Neuronal stem cell (in vitro differentiated cells): ENCODE results near the gene PLD5.

ENCODE experiments used
- DNase-seq: peaks from one replicate; pipeline ENCODE4 v3.0.0-alpha.2; 2013; ENCODE audit warnings: low spot score
- H2AFZ ChIP-seq: one replicate; pipeline ENCODE4 v1.6.1; 2013; ENCODE audit warnings: mild to moderate bottlenecking, low read length, inconsistent platforms
- H2AK5ac ChIP-seq: 2 replicates; pipeline ENCODE4 v1.6.1; 2013; ENCODE audit warnings: low read depth, mild to moderate bottlenecking, inconsistent platforms, low read length, moderate library complexity, mixed read lengths
- H2BK120ac ChIP-seq: 2 replicates; pipeline ENCODE4 v1.6.1; 2013; ENCODE audit warnings: low read depth, mild to moderate bottlenecking, inconsistent platforms, low read length, moderate library complexity, mixed read lengths
- H2BK12ac ChIP-seq: one replicate; pipeline ENCODE4 v1.6.1; 2013; ENCODE audit warnings: low read length, inconsistent platforms
- H2BK15ac ChIP-seq: 2 replicates; pipeline ENCODE4 v1.6.1; 2013; ENCODE audit warnings: mild to moderate bottlenecking, low read length, inconsistent platforms, mixed read lengths
- H2BK5ac ChIP-seq: one replicate; pipeline ENCODE4 v1.6.1; 2013; ENCODE audit warnings: inconsistent platforms, mild to moderate bottlenecking, low read length, moderate library complexity
- H3K14ac ChIP-seq: one replicate; pipeline ENCODE4 v1.6.1; 2013; ENCODE audit warnings: low read length, inconsistent platforms
- H3K18ac ChIP-seq: 2 replicates; pipeline ENCODE4 v1.6.1; 2013; ENCODE audit warnings: low read length, inconsistent platforms
- H3K23ac ChIP-seq: 2 replicates; pipeline ENCODE4 v1.6.1; 2013; ENCODE audit warnings: low read depth, mild to moderate bottlenecking, mixed read lengths, low read length, inconsistent platforms; ENCODE audit not compliant: poor library complexity
- H3K27ac ChIP-seq: replicated peaks from 3 replicates; pipeline ENCODE4 v1.5.1; 2013; ENCODE audit warnings: low read length, inconsistent platforms
- H3K27me3 ChIP-seq, 3 experiments: 2 replicates each; pipeline ENCODE4 v1.6.1; 2013; ENCODE audit warnings: low read length in 3 of 3, mild to moderate bottlenecking in 2 of 3, inconsistent platforms in 1 of 3, low read depth in 1 of 3, mixed read lengths in 1 of 3, moderate library complexity in 1 of 3; ENCODE audit not compliant: control insufficient read depth in 3 of 3, insufficient read depth in 3 of 3
- H3K36me3 ChIP-seq, 2 donors: replicated peaks in 1 of 2; 2 replicates each; pipeline ENCODE4 v1.6.1; 2013; ENCODE audit warnings: low read length in 2 of 2; ENCODE audit not compliant: control insufficient read depth in 2 of 2, insufficient read depth in 2 of 2
- H3K4ac ChIP-seq: 2 replicates; pipeline ENCODE4 v1.6.1; 2013; ENCODE audit warnings: inconsistent platforms, mild to moderate bottlenecking, low read length, moderate library complexity
- H3K4me1 ChIP-seq, 2 donors: 1 replicate in 1 of 2; 2 replicates in 1 of 2; pipeline ENCODE4 v1.6.1; 2013; ENCODE audit warnings: low read length in 2 of 2, low read depth in 1 of 2; ENCODE audit not compliant: control insufficient read depth in 2 of 2, insufficient read depth in 1 of 2
- H3K4me2 ChIP-seq: one replicate; pipeline ENCODE4 v1.6.1; 2013; ENCODE audit warnings: mild to moderate bottlenecking, low read length, inconsistent platforms; ENCODE audit not compliant: insufficient read depth, poor library complexity, severe bottlenecking
- H3K4me3 ChIP-seq, 2 donors: 2 replicates each; pipeline ENCODE4 v1.5.1; 2013; ENCODE audit warnings: low read length in 2 of 2, mild to moderate bottlenecking in 2 of 2, inconsistent platforms in 1 of 2, moderate library complexity in 1 of 2
- H3K79me1 ChIP-seq: one replicate; pipeline ENCODE4 v1.6.1; 2013; ENCODE audit warnings: low read depth, mild to moderate bottlenecking, inconsistent platforms, low read length, moderate library complexity
- H3K9ac ChIP-seq: one replicate; pipeline ENCODE4 v1.6.1; 2013; ENCODE audit warnings: mild to moderate bottlenecking, low read depth, low read length, inconsistent platforms; ENCODE audit not compliant: poor library complexity
- H3K9me3 ChIP-seq, 2 donors: replicated peaks in 1 of 2; 2 replicates each; pipeline versions ENCODE3 to v1.6.1; 2013; ENCODE audit warnings: low read length in 2 of 2, mild to moderate bottlenecking in 2 of 2, inconsistent platforms in 1 of 2, low read depth in 1 of 2, mixed read lengths in 1 of 2, moderate library complexity in 1 of 2; ENCODE audit not compliant: control insufficient read depth in 2 of 2, insufficient read depth in 1 of 2
- H4K8ac ChIP-seq: one replicate; pipeline ENCODE4 v1.6.1; 2013; ENCODE audit warnings: low read depth, mild to moderate bottlenecking, inconsistent platforms, low read length, moderate library complexity
- H4K91ac ChIP-seq: one replicate; pipeline ENCODE4 v1.6.1; 2013; ENCODE audit warnings: low read length, low read depth, mild to moderate bottlenecking, inconsistent platforms; ENCODE audit not compliant: poor library complexity
- WGBS, 2 donors: extraction: QIAGEN DNeasy Blood & Tissue Kit; methylation state at CpG; one replicate each; pipeline ENCODE4 v1.1.7; 2013; ENCODE audit warnings: missing lambda C conversion rate in 2 of 2, mixed read lengths in 1 of 2; ENCODE audit not compliant: insufficient read length in 2 of 2, insufficient replicate concordance in 1 of 2; ENCODE audit errors: extremely low coverage in 2 of 2; 5-methylcytosine and 5-hydroxymethylcytosine counted together

Gene PLD5

DNA sequence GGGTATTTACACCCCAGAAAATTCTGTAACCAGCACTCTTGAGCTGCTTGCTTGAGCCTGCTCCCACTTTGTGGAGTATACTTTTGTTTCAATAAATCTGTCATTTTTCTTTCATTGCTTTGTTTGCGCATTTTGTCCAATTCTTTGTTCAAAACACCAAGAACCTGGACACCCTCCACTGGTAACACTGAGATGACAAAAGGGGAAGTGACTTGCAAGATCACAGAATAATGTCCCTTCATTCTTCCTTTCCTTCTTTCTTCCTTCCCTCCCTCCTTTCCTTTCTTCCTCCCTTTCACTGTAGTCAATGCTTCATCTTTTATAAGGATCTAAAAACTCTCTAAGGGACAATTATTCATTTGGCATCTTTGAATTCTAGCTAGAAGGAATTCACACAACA is 391.1 kb downstream of the PLD5 start:
- Histone ChIP-seq H3K4ac (no peak overlapping the region), H2AFZ (no peak overlapping the region)

DNA sequence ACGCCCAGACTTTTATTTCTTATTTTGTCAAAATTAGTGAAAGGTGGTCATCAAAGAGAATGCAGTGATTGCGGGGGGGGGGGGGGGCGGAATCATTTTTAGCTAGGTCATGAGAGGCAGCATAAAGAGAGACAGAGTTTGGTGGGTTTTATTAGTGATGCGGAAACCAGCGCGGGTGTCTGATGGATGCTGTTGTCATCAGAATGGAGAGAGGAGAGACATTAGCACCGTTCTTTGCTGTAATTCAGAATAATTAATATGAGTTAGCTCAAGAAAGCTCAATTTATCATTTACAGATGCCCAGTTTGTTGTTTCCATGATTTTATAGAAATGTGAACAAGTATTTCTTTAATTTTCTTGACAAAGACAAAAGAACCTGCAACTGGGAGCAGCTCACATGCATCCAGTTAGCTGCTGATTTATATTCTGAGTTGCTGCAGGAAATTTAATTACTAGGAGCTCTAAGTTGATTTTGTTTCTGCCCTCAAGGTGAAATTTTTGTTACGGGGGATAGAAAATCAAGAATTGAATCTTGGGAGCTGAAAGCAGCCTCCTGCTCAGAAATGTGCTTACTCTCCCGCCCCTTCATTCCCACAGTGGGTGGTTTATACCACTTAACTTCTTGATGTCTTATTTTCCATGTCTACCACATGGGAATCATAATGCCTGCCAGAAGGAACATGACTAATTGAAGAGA is 392.2 kb downstream of the PLD5 start:
- Histone ChIP-seq H3K4me3 (no peak overlapping the region), H3K18ac (no peak overlapping the region), H3K14ac (no peak overlapping the region), H3K27me3 (no peaks in the 10 kb centered on the region), H3K4me2 (no peak overlapping the region), H3K4ac (no peak overlapping the region), H3K4me1 (no peaks in the 10 kb centered on the region), H2AFZ (no peak overlapping the region), H4K8ac (no peak overlapping the region), H3K36me3 (no peaks in the 10 kb centered on the region), H4K91ac (no peak overlapping the region), H3K27ac (no peak overlapping the region), H3K23ac (no peak overlapping the region), H2AK5ac (no peak overlapping the region), H2BK12ac (no peak overlapping the region), H2BK5ac (no peak overlapping the region), H3K79me1 (no peaks in the 10 kb centered on the region), H2BK15ac (no peak overlapping the region), H3K9me3 (peaks cover 2 to 5% of the 10 kb centered on the region in 2 donors), H3K9ac (no peak overlapping the region), H2BK120ac (no peak overlapping the region)
- no CpG with 5 or more reads among the region's 9 CpGs for WGBS, 2 donors
- no peak for DNase-seq

More for the DNA sequence above, 391.1 kb downstream of the PLD5 start:
- Histone ChIP-seq H3K18ac (no peak overlapping the region), H2BK120ac (no peak overlapping the region), H3K27ac (no peak overlapping the region), H3K4me3 (no peak overlapping the region), H3K4me2 (no peak overlapping the region), H3K79me1 (no peaks in the 10 kb centered on the region), H3K9ac (no peak overlapping the region), H4K91ac (no peak overlapping the region), H3K4me1 (no peaks in the 10 kb centered on the region), H2BK5ac (no peak overlapping the region), H2BK12ac (no peak overlapping the region), H4K8ac (no peak overlapping the region), H2BK15ac (no peak overlapping the region), H2AK5ac (no peak overlapping the region), H3K9me3 (peaks cover 2 to 5% of the 10 kb centered on the region in 2 donors), H3K14ac (no peak overlapping the region), H3K27me3 (no peaks in the 10 kb centered on the region), H3K36me3 (no peaks in the 10 kb centered on the region), H3K23ac (no peak overlapping the region)
- WGBS, 2 donors = no CpG with 5 or more reads among the region's 1 CpG
- no peak for DNase-seq

DNA sequence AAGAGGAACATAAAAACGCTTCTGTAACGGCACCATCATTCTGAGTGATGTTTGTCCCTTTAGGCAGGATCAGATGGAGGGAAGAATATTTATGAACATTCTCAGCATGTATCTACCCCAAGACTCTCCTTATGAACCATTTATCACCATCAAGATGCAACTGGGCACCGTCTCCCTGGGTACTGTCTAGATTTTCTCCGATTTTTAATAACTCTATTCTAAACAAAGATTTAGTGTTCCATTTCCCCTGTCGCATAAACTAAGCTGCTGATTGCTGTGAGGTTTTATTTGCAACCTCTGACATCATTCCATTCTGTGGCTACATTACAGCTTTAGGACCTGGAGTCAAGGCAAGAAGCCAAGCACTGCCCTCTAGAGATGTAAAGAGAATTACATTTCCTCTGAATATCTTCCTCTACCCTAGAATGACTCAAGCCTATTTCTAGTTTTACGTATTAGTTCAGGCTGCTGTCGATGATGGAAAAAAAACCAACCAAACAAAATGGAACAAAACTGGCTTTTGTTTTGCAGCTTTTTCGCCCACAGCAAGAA is 395.5 kb downstream of the PLD5 start:
- H4K8ac ChIP-seq = no peak overlapping the region
- no peak overlapping the region for H3K14ac ChIP-seq
- no peak overlapping the region for H3K4me3 ChIP-seq
- no peaks in the 10 kb centered on the region for H3K79me1 ChIP-seq
- WGBS, 2 donors = no CpG with 5 or more reads among the region's 8 CpGs
- no peak overlapping the region for H2BK120ac ChIP-seq
- no peaks in the 10 kb centered on the region for H3K27me3 ChIP-seq
- no peaks in the 10 kb centered on the region for H3K36me3 ChIP-seq
- H3K27ac ChIP-seq = no peak overlapping the region
- H3K23ac ChIP-seq = no peak overlapping the region
- H2BK15ac ChIP-seq = no peak overlapping the region
- H2BK12ac ChIP-seq = no peak overlapping the region
- no peak overlapping the region for H2AK5ac ChIP-seq
- no peak for DNase-seq
- no peak overlapping the region for H3K9ac ChIP-seq
- peaks cover 2 to 5% of the 10 kb centered on the region in 2 donors for H3K9me3 ChIP-seq
- no peak overlapping the region for H3K18ac ChIP-seq
- H2BK5ac ChIP-seq = no peak overlapping the region
- H3K4ac ChIP-seq = no peak overlapping the region
- no peak overlapping the region for H2AFZ ChIP-seq
- no peak overlapping the region for H3K4me2 ChIP-seq
- no peak overlapping the region for H4K91ac ChIP-seq
- H3K4me1 ChIP-seq = peaks cover 0 to 2% of the 10 kb centered on the region in 2 donors

DNA sequence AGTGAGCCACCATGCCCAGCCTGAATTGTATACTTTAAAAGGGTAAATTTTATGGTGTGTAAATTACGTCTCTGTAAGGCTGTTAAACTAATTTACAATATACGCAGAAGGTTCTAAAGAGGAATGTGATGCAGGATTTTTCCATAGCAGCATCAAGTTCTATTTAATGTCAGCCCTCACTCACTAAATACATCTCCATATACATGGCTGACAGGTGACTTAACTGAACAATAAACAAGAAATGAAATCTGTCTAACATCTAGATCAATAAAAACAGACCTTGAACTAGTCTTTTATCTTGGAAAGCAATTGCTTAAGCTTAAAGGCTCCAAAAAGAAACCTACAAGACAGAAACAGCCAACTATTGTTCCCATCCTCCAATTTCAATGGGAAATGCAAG is 404.1 kb downstream of the PLD5 start:
- WGBS, 2 donors = no CpG with 5 or more reads among the region's 2 CpGs
- no peak overlapping the region for H3K27ac ChIP-seq

More for the DNA sequence above, 404.1 kb downstream of the PLD5 start:
- Histone ChIP-seq H3K36me3 (no peaks in the 10 kb centered on the region), H3K27me3 (no peaks in the 10 kb centered on the region), H3K23ac (no peak overlapping the region), H2BK120ac (no peak overlapping the region), H3K4me2 (no peak overlapping the region), H2AK5ac (no peak overlapping the region), H3K9me3 (peaks cover 0 to 2% of the 10 kb centered on the region in 2 donors), H2AFZ (no peak overlapping the region), H4K91ac (no peak overlapping the region), H3K4me3 (no peak overlapping the region), H2BK12ac (no peak overlapping the region), H3K14ac (no peak overlapping the region), H4K8ac (no peak overlapping the region), H3K4ac (no peak overlapping the region), H2BK5ac (no peak overlapping the region), H3K79me1 (peaks cover 1% of the 10 kb centered on the region), H2BK15ac (no peak overlapping the region), H3K4me1 (peaks cover 0 to 2% of the 10 kb centered on the region in 2 donors), H3K9ac (no peak overlapping the region), H3K18ac (no peak overlapping the region)
- DNase-seq = no peak
